Stimulated activated CD8-positive, alpha-beta memory T cell treated with anti-CD3 and anti-CD28 coated beads, Interleukin-15, amount 100 ng/mL, for 24 hours (primary cell): ENCODE data around the gene PRICKLE2.

Experiments
- DNase-seq: peaks from one replicate; pipeline ENCODE4 v3.0.0-alpha.2; 2020; ENCODE audit warnings: low read depth

The PRICKLE2 gene

GRCh38 chr3:64131725-64132469 lies 93.4 kb downstream of the PRICKLE2 start:
- no peak for DNase-seq

- DNase-seq: no peak
Measured at GRCh38 chr3:64130436-64130835, 94.8 kb downstream of the PRICKLE2 start.

- no peak for DNase-seq
Measured at GRCh38 chr3:64129581-64129980, 95.7 kb downstream of the PRICKLE2 start.

GRCh38 chr3:64129106-64129505 lies 96.2 kb downstream of the PRICKLE2 start:
- no peak for DNase-seq

GRCh38 chr3:64125561-64125960 lies 99.7 kb downstream of the PRICKLE2 start:
- DNase-seq: no peak

GRCh38 chr3:64123931-64124330 lies 101.3 kb downstream of the PRICKLE2 start:
- DNase-seq: no peak

- no peak for DNase-seq
Measured at GRCh38 chr3:64122476-64122875, 102.8 kb downstream of the PRICKLE2 start.

- DNase-seq: no peak
Measured at GRCh38 chr3:64121750-64122311, 103.4 kb downstream of the PRICKLE2 start.

GRCh38 chr3:64120876-64121275 lies 104.4 kb downstream of the PRICKLE2 start:
- no peak for DNase-seq

- DNase-seq: no peak
Measured at GRCh38 chr3:64117483-64117882, 107.8 kb downstream of the PRICKLE2 start.

GRCh38 chr3:64114651-64115050 lies 110.6 kb downstream of the PRICKLE2 start:
- no peak for DNase-seq

- no peak for DNase-seq
Measured at GRCh38 chr3:64111872-64112271, 113.4 kb downstream of the PRICKLE2 start.

GRCh38 chr3:64111083-64111482 lies 114.2 kb downstream of the PRICKLE2 start:
- DNase-seq: no peak

GRCh38 chr3:64110071-64110470 lies 115.2 kb downstream of the PRICKLE2 start:
- DNase-seq: no peak

GRCh38 chr3:64109438-64109837 lies 115.8 kb downstream of the PRICKLE2 start:
- DNase-seq: no peak

GRCh38 chr3:64108784-64109317 lies 116.4 kb downstream of the PRICKLE2 start:
- no peak for DNase-seq

GRCh38 chr3:64108231-64108630 lies 117.0 kb downstream of the PRICKLE2 start:
- no peak for DNase-seq

GRCh38 chr3:64107190-64107589 lies 118.1 kb downstream of the PRICKLE2 start:
- DNase-seq: no peak

GRCh38 chr3:64105816-64106215 lies 119.5 kb downstream of the PRICKLE2 start:
- DNase-seq: no peak

GRCh38 chr3:64104691-64105111 lies 120.6 kb downstream of the PRICKLE2 start:
- DNase-seq: no peak

GRCh38 chr3:64104006-64104405 lies 121.3 kb downstream of the PRICKLE2 start:
- DNase-seq: no peak

GRCh38 chr3:64103131-64103530 lies 122.1 kb downstream of the PRICKLE2 start:
- no peak for DNase-seq

- no peak for DNase-seq
Measured at GRCh38 chr3:64102147-64102546, 123.1 kb downstream of the PRICKLE2 start.

- no peak for DNase-seq
Measured at GRCh38 chr3:64099316-64099715, 126.0 kb downstream of the PRICKLE2 start.
